ENCODE results near the gene DYNC1LI2.

DNA sequence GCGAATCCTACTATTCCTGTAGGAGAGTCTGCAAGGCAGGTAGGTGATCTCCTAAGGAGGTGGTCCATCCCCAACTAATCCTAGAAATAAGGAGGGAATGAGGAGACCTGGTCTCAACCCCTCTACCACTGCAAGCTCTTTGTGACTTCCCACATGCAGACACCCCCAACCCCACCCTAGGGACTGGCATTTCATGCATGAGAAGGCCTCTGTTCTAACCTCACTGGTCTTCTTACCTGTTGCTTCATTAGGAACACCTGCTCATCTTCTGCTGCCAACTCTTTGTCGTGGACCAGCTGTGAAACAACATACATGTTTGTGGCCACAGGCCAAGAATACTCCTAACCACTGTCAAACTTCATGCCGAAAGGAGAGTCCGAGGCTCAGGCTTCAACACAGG, 22.6 kb downstream of the DYNC1LI2 start:
- TF ChIP-seq BCL11A (tag by site-specific recombination; IDR thresholded peaks at IDR 0.05; ENCODE audit: low read depth): no peak
- TF ChIP-seq, protein P1, sequence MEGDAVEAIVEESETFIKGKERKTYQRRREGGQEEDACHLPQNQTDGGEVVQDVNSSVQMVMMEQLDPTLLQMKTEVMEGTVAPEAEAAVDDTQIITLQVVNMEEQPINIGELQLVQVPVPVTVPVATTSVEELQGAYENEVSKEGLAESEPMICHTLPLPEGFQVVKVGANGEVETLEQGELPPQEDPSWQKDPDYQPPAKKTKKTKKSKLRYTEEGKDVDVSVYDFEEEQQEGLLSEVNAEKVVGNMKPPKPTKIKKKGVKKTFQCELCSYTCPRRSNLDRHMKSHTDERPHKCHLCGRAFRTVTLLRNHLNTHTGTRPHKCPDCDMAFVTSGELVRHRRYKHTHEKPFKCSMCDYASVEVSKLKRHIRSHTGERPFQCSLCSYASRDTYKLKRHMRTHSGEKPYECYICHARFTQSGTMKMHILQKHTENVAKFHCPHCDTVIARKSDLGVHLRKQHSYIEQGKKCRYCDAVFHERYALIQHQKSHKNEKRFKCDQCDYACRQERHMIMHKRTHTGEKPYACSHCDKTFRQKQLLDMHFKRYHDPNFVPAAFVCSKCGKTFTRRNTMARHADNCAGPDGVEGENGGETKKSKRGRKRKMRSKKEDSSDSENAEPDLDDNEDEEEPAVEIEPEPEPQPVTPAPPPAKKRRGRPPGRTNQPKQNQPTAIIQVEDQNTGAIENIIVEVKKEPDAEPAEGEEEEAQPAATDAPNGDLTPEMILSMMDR (tag by site-specific recombination; IDR thresholded peaks at IDR 0.05): no peak
- TF ChIP-seq, protein P2, sequence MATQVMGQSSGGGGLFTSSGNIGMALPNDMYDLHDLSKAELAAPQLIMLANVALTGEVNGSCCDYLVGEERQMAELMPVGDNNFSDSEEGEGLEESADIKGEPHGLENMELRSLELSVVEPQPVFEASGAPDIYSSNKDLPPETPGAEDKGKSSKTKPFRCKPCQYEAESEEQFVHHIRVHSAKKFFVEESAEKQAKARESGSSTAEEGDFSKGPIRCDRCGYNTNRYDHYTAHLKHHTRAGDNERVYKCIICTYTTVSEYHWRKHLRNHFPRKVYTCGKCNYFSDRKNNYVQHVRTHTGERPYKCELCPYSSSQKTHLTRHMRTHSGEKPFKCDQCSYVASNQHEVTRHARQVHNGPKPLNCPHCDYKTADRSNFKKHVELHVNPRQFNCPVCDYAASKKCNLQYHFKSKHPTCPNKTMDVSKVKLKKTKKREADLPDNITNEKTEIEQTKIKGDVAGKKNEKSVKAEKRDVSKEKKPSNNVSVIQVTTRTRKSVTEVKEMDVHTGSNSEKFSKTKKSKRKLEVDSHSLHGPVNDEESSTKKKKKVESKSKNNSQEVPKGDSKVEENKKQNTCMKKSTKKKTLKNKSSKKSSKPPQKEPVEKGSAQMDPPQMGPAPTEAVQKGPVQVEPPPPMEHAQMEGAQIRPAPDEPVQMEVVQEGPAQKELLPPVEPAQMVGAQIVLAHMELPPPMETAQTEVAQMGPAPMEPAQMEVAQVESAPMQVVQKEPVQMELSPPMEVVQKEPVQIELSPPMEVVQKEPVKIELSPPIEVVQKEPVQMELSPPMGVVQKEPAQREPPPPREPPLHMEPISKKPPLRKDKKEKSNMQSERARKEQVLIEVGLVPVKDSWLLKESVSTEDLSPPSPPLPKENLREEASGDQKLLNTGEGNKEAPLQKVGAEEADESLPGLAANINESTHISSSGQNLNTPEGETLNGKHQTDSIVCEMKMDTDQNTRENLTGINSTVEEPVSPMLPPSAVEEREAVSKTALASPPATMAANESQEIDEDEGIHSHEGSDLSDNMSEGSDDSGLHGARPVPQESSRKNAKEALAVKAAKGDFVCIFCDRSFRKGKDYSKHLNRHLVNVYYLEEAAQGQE (tag by site-specific recombination; IDR thresholded peaks at IDR 0.05): no peak
- TF ChIP-seq ZNF423 (tag by site-specific recombination; IDR thresholded peaks at IDR 0.05): no peak
- TF ChIP-seq ZNF521 (tag by site-specific recombination; IDR thresholded peaks at IDR 0.05): no peak

All from HEK293 (cell line).